NCI-H1092 (cell line): Measurements from ENCODE around the gene HOXD4.

Source experiments
- DNase-seq: peaks from one replicate; lab custom pipeline; 2025; lab: John Stamatoyannopoulos, UW

The HOXD4 gene

GRCh38 chr2:176114120-176114929, 37.0 kb upstream of the HOXD4 start:
- DNase-seq = peak; percentile 90

GRCh38 chr2:176114930-176115625, 36.3 kb upstream of the HOXD4 start:
- DNase-seq = no peak

- DNase-seq = peak; percentile 86
Measured at GRCh38 chr2:176115883-176116813, 35.2 kb upstream of the HOXD4 start, which contains the start of gene HOXD10. HOXD10 (plus strand) TSS chr2:176116778; CDS start chr2:176116834, 56 bp downstream.

GRCh38 chr2:176117162-176117822, 34.1 kb upstream of the HOXD4 start:
- no peak for DNase-seq

GRCh38 chr2:176117823-176118371, 33.5 kb upstream of the HOXD4 start:
- no peak for DNase-seq

DNA sequence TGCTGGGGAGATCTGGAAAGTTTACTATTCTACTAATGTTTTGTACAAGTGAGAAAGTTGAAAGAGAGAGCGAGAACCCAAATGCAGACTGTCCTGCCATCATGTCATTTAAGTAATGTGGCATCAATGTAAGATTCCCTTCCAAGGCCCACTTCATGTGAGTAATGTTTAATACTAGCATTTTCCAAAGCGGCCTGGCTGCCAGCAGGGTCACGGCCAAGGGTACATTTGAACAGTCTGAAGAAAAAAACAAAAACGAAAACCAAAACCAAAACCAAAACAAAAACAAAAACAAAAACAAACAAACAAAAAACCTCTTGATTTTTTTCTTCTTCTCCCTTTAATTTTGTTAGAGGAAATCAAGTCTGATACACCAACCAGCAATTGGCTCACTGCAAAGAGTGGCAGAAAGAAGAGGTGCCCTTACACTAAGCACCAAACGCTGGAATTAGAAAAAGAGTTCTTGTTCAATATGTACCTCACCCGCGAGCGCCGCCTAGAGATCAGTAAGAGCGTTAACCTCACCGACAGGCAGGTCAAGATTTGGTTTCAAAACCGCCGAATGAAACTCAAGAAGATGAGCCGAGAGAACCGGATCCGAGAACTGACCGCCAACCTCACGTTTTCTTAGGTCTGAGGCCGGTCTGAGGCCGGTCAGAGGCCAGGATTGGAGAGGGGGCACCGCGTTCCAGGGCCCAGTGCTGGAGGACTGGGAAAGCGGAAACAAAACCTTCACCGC, 32.6 kb upstream of the HOXD4 start:
- DNase-seq = peak; percentile 66

- no peak for DNase-seq
Measured at GRCh38 chr2:176120364-176121189, 30.8 kb upstream of the HOXD4 start.

- DNase-seq = no peak
Measured at GRCh38 chr2:176121190-176122051, 29.9 kb upstream of the HOXD4 start.

DNA sequence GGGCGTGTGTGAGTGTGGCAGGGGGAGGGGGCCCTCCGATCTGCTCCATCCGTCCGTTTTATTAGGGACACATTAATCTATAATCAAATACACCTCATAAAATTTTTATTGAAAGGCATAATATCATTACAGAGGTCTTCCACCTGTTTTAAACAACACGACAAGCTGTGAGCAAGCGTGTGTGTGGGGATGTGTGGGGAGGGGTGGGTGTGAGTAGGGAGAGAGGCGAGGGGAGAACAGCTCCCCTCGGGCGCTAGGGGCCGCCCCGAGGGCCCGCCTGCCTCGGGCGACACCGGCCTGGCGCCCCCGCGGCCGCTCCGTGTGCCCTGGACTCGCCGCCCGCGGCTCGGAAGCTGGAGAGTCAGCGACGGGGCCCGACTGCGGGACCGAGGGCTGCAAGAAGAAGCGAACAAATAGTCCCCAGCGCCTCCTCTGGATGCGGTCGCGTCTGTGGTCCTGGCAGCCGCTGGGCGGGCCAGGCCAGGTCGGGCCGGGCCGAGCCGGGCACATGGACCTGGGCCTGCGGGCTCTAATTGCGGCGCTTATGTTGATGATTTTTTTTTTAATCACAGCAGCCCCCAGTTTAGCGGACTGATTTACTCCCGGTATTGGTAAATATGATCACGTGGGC, 29.2 kb upstream of the HOXD4 start:
- DNase-seq = no peak

DNA sequence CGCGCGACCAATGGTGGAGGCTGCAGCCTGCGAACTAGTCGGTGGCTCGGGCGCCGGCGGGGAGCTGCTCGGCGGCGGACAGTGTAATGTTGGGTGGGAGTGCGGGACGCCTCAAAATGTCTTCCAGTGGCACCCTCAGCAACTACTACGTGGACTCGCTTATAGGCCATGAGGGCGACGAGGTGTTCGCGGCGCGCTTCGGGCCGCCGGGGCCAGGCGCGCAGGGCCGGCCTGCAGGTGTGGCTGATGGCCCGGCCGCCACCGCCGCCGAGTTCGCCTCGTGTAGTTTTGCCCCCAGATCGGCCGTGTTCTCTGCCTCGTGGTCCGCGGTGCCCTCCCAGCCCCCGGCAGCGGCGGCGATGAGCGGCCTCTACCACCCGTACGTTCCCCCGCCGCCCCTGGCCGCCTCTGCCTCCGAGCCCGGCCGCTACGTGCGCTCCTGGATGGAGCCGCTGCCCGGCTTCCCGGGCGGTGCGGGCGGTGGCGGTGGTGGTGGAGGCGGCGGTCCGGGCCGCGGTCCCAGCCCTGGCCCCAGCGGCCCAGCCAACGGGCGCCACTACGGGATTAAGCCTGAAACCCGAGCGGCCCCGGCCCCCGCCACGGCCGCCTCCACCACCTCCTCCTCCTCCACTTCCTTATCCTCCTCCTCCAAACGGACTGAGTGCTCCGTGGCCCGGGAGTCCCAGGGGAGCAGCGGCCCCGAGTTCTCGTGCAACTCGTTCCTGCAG, 28.5 kb upstream of the HOXD4 start, which contains the start of gene HOXD9:
TSS of gene HOXD9 (plus strand) at position 37 of the 728 bp plus-strand sequence. CDS start at position 87, 50 bp downstream.
- peak; percentile 50 for DNase-seq

- DNase-seq = no peak
Measured at GRCh38 chr2:176123411-176124109, 27.8 kb upstream of the HOXD4 start.

DNA sequence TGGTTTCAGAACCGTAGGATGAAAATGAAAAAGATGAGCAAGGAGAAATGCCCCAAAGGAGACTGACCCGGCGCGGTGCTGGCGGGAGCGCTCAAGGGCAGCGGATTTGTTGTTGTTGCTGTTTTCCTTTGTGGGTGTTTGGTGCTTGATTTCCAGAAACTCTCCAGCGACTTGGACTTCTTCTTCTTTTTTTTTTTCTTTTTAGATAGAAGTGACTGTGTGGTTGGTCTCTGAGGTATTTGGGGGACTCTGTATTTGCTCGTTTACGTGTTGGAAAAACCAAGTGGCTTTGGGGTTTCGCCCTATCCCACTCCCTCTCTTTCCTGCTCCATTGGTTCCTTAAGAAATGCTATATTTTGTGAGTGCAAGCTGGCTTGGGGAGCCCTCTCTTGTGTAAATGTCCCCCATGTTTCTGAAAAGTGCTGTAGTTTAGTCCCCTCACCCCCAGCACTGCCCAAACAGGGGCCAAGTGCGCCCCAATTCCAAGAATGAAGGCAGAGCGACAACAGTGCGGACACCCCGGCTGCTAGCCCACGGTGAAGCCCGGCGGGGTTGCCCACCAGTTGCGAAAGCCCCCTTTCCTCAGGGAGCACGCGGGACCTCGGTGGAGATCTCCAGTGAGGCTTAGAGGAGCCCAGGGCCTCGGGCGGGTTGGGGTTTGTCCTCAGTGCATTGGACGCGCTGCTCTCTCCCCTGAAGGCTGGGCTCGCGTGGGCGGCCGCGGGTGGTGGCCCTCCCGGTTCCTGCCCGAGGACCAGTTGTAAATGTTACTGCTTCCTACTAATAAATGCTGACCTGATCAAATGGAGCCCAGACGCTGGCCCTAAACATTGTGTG, 27.0 kb upstream of the HOXD4 start:
- no peak for DNase-seq

DNA sequence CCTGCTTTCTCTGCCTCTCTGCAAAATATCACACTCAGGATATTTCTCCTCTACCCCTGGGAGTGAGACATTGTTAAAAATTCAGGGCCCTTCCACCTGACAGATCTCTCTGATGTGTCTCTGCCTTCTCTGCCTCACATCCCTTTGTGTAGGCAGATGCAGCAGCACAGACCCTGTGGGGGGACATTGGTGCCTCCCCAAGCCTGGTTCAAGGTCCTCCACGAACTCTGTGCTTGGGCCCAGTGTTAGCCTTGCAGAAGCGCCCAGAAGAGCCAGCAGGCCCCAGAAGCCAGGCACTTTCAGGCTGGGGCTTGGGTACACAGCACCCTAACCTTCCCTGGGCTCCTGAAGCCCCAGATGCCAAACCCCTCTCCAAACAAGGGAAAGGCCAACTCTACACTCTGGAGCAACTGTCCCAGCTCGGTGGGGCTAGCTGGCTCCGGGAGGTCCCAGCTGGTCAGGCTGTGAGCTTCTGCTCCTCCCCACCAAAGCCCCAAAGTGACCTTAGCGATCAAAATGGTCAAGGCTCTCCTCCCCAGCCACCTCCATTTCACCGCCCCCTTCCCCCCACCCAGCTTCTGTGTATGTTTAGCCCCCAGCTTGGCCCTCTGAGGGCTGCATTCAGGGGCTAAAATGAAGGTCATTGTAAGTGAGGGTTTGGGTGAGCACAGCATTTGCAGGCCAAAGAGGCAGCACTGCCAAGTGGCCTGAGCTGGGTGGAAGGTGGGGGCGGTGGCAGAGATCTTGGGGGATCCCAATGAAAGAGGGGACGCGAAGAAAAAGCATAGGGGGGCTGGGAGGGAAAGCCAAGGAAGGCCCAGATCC, 26.2 kb upstream of the HOXD4 start:
- no peak for DNase-seq

GRCh38 chr2:176125772-176126054, 25.6 kb upstream of the HOXD4 start:
- no peak for DNase-seq
